Urinary bladder (tissue), 2 donors: ENCODE results near the gene CHGA. TPM values are rescaled to one million over a fixed set of nuclear protein-coding genes. Genes with fewer than 3 reads are reported as not detected.

ENCODE experiments used
- polyA plus RNA-seq: library from polyadenylated mRNA; stranded (reverse); fragments of 200-250 nt; gene quantifications from one replicate; pipeline ENCODE4 v1.2.3, GENCODE V29; 2013
- total RNA-seq: library from RNA; depleted of rRNA; stranded (reverse); fragments of >200 nt; gene quantifications from one replicate; pipeline ENCODE4 v1.2.3, GENCODE V29; 2014
- donor health status: healthy.

CHGA gene
- total and polyA plus RNA-seq, 2 donors: 3.8 to 6.7 TPM

Other genes starting within 250 kb of the CHGA start
- gene LGMN, start 174.5 kb upstream of the CHGA start, total RNA-seq: 76.5 TPM
- gene LGMN, start 174.5 kb upstream of the CHGA start, polyA plus RNA-seq: 131 TPM
- 44.7 TPM for gene GOLGA5, start 128.8 kb upstream of the CHGA start, total RNA-seq
- 26.1 TPM for gene GOLGA5, start 128.8 kb upstream of the CHGA start, polyA plus RNA-seq
- gene ITPK1, start 192.8 kb downstream of the CHGA start, total RNA-seq: 15.8 TPM
- gene ITPK1, start 192.8 kb downstream of the CHGA start, polyA plus RNA-seq: 109 TPM